Activated naive CD4-positive, alpha-beta T cell treated with anti-CD3 and anti-CD28 coated beads, Interleukin-2, amount 50 U/mL, for 72 hours (primary cell): ENCODE data around the gene GCGR. TPM values are rescaled to one million over a fixed set of nuclear protein-coding genes. Genes with fewer than 3 reads are reported as not detected.
"Not testable (repeated sequence)": the region's sequence is repeated elsewhere in the genome, so short reads cannot be mapped to it uniquely, and the experiment has no call there.

ENCODE experiments used
- ATAC-seq, 2 donors: fragments of 150-1000 bp; cut with Tn5 transposase; 2 replicates each; pipeline ENCODE4 v1.10.0; 2021; ENCODE audit warnings: mild to moderate bottlenecking in 2 of 2, moderate library complexity in 2 of 2
- DNase-seq, 2 donors: peaks; one replicate each; pipeline ENCODE4 v3.0.0; 2021 to 2022; ENCODE audit warnings: low spot score in 2 of 2
- H3K27ac Mint-ChIP-seq, 2 donors: one replicate each; pipeline ENCODE4 v1.8.0; 2022; ENCODE audit warnings: mild to moderate bottlenecking in 2 of 2, mixed read lengths in 2 of 2
- H3K36me3 Mint-ChIP-seq, 2 donors: one replicate each; pipeline ENCODE4 v1.8.0; 2022; ENCODE audit warnings: mixed read lengths in 2 of 2
- H3K9me3 Mint-ChIP-seq, 2 donors: one replicate each; pipeline ENCODE4 v1.8.0; 2022; ENCODE audit warnings: mixed read lengths in 2 of 2
- total RNA-seq, 2 donors: library from RNA; stranded (reverse); gene quantifications; one replicate each; pipeline ENCODE4 v1.2.3, GENCODE V29; 2022

The GCGR gene
- total RNA-seq, 2 donors from 2014 or later, result not detected

- DNase-seq (no peak), ATAC-seq (no peak)
- H3K36me3 Mint-ChIP-seq, result peaks cover 0 to 6% of the 10 kb centered on the region in 2 donors
- H3K9me3 Mint-ChIP-seq, result no peaks in the 10 kb centered on the region
- no peak overlapping the region for H3K27ac Mint-ChIP-seq
Observed at GRCh38 chr17:81839301-81839700, 35.4 kb downstream of the GCGR start.

DNA sequence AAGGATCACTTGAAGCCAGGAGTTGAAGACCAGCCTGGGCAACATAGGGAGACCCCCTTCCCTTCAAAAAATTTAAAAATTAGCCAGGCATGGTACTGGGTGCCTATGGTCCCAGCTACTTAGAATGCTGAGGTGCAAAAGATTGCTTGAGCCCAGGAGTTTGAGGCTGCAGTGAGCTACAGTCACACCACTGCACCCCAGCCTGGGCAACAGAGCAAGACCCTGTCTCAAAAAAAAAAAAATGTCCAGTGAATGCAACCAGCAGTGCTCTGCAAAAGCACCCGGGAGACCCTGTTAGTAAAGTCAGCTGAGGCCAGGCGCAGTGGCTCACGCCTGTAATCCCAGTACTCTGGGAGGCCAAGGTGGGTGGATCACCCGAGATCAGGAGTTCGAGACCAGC lies 36.1 kb downstream of the GCGR start:
- H3K27ac Mint-ChIP-seq, H3K9me3 Mint-ChIP-seq, DNase-seq, ATAC-seq, H3K36me3 Mint-ChIP-seq: not testable (repeated sequence)

DNA sequence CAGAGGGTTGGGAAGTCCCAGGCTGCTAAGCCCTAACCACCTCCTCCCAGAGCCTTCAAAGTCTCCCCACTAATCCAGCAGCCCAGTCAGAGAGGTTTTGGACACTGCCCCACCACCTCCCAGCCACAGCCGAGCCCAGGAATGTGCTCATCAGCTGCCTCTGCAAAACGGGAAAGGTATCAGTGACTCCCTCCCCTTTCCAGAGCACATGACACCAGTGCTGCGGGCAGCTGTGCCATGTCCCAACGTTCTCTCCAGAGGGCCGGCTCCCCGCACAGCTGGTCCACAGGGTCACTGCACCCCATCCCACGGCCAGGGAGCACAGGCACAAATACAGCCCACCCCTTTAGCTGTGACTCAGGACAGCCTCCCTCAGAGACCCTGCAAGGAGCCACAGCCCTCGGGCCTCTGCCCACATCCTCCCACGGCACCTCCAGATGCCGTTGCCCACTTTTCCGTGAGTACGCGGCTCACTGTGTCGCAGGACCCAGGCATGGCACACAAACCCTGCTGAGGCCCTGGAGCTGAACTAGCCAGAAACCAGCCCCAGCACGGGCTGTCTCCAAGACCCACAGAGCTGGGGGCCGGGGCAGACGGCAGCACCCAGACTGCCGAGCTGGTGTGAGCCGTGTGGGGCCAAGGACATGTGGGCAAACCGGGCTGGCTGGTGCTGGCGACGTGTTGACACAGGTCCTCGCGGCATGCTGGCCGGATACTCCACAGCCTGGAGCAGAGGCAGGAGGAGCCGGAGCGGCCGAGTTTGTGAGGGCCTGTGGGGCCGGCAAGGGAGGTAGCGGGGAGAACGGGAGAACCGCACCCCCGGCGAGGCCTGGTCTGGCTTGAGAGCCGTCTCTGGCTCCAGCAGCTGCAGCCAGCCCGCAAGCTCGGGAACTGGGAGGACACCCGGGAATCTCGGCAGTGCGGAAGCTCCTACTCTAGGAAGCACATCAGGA lies 37.2 kb downstream of the GCGR start:
- peak; percentile 8 to 9 for ATAC-seq
- no peaks in the 10 kb centered on the region for H3K9me3 Mint-ChIP-seq
- peaks cover 6 to 11% of the 10 kb centered on the region in 2 donors for H3K36me3 Mint-ChIP-seq

GRCh38 chr17:81841866-81842265 lies 37.9 kb downstream of the GCGR start:
- Mint-ChIP-seq H3K36me3 (peaks cover 6 to 11% of the 10 kb centered on the region in 2 donors), H3K9me3 (no peaks in the 10 kb centered on the region), H3K27ac (no peak overlapping the region)
- ATAC-seq, result no peak
- DNase-seq, result no peak

More for the DNA sequence above, 37.2 kb downstream of the GCGR start:
- no peak for DNase-seq
- no peak overlapping the region for H3K27ac Mint-ChIP-seq

DNA sequence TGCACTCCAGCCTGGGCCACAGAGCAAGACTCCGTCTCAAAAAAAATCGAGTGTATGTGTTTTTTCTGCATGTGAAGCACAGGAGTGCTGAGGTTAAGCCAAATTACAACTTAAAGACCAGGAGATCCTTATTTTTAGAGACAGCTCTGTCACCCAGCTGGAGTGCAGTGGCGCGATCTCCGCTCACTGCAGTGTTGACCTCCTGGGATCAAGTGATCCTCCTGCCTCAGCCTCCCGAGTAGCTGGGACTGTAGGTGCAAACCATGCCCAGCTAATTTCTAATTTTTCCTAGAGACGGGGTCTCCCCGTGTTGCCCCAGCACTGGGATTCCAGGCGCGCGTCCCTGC lies 38.4 kb downstream of the GCGR start:
- Mint-ChIP-seq H3K36me3 (peaks cover 6 to 11% of the 10 kb centered on the region in 2 donors), H3K27ac (no peak overlapping the region), H3K9me3 (no peaks in the 10 kb centered on the region)
- no peak for ATAC-seq
- no peak for DNase-seq

GRCh38 chr17:81842725-81843504 lies 39.0 kb downstream of the GCGR start:
- peak in 1 of 2 donors; percentile 13 for ATAC-seq
- Mint-ChIP-seq H3K27ac (no peak overlapping the region), H3K36me3 (peaks cover 6 to 11% of the 10 kb centered on the region in 2 donors), H3K9me3 (no peaks in the 10 kb centered on the region)
- DNase-seq, result no peak

- ATAC-seq (no peak), DNase-seq (no peak)
- no peaks in the 10 kb centered on the region for H3K9me3 Mint-ChIP-seq
- peaks cover 6 to 11% of the 10 kb centered on the region in 2 donors for H3K36me3 Mint-ChIP-seq
- H3K27ac Mint-ChIP-seq, result peak overlapping the region in 1 of 2 donors; percentile 84
Observed at GRCh38 chr17:81843713-81844326, 39.9 kb downstream of the GCGR start.

- Mint-ChIP-seq H3K9me3 (no peaks in the 10 kb centered on the region), H3K27ac (no peak overlapping the region), H3K36me3 (peaks cover 6 to 11% of the 10 kb centered on the region in 2 donors)
- DNase-seq (no peak), ATAC-seq (no peak)
Observed at GRCh38 chr17:81844327-81844851, 40.4 kb downstream of the GCGR start.

GRCh38 chr17:81844887-81845286 lies 40.9 kb downstream of the GCGR start:
- no peak for DNase-seq
- peaks cover 6 to 11% of the 10 kb centered on the region in 2 donors for H3K36me3 Mint-ChIP-seq
- no peak for ATAC-seq
- H3K9me3 Mint-ChIP-seq, result no peaks in the 10 kb centered on the region
- no peak overlapping the region for H3K27ac Mint-ChIP-seq

- no peak for DNase-seq
- H3K9me3 Mint-ChIP-seq, result no peaks in the 10 kb centered on the region
- peaks cover 6 to 11% of the 10 kb centered on the region in 2 donors for H3K36me3 Mint-ChIP-seq
- H3K27ac Mint-ChIP-seq, result no peak overlapping the region
- no peak for ATAC-seq
Observed at GRCh38 chr17:81845361-81845760, 41.4 kb downstream of the GCGR start.

GRCh38 chr17:81845881-81846742 lies 42.2 kb downstream of the GCGR start:
- Mint-ChIP-seq H3K36me3 (peaks cover 8 to 13% of the 10 kb centered on the region in 2 donors), H3K9me3 (no peaks in the 10 kb centered on the region), H3K27ac (no peak overlapping the region)
- no peak for DNase-seq
- no peak for ATAC-seq

DNA sequence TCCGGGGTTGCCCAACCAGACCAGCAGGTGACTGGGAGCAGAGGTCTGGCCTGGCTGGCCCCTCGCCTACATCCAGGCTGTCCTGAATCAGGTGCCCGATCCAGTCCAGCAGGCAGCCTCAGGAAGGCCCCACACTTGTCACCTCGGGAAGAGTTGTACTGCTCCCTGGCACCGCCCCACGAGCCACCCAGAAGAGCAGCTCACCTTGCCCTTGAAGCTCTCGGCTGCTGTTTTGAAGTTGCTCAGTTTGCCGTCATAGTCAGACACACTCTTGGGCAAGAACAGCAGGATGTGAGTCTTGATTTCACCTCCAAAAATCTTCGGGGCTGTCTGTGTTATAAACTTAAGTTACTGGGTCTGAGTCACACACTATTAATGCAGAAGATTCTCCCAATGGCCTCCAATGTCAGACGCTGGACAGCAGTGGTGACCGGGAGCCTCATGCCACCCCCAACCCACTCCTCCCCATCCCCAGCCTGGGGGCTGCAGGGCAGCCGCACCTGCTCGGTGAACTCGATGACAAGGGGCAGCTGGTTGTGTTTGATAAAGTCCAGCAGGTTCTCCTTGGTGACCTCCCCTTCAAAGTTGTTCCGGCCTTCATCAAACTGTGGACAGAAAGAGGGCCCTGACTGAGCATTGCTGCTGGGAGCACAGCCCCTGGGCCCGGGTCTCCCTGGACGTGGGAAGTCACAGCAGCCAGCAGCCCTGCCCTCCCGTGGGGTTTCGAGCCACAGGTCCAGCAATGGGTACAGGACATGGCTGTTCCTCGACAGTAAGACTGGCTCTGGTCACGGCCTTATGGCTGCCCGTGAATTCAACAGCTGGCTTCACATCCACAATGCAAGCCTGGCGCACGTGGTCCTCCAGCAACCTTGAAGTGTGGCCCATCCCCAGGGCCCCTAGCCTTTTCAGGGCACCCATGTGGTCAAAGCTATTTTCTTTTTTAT lies 43.1 kb downstream of the GCGR start:
- Mint-ChIP-seq H3K36me3 (peaks cover 18 to 22% of the 10 kb centered on the region in 2 donors), H3K9me3 (no peaks in the 10 kb centered on the region), H3K27ac (no peak overlapping the region)
- DNase-seq, result no peak
- ATAC-seq, result peak in 1 of 2 donors; percentile 6

GRCh38 chr17:81849457-81849856 lies 45.5 kb downstream of the GCGR start:
- Mint-ChIP-seq H3K27ac (no peak overlapping the region), H3K36me3 (peaks cover 13 to 27% of the 10 kb centered on the region in 2 donors), H3K9me3 (no peaks in the 10 kb centered on the region)
- DNase-seq (no peak), ATAC-seq (no peak)

- no peak overlapping the region for H3K27ac Mint-ChIP-seq
- peaks cover 13 to 26% of the 10 kb centered on the region in 2 donors for H3K36me3 Mint-ChIP-seq
- DNase-seq (no peak), ATAC-seq (no peak)
- H3K9me3 Mint-ChIP-seq, result no peaks in the 10 kb centered on the region
Observed at GRCh38 chr17:81851423-81851822, 47.5 kb downstream of the GCGR start.

- Mint-ChIP-seq H3K36me3 (peaks cover 13 to 26% of the 10 kb centered on the region in 2 donors), H3K27ac (no peak overlapping the region), H3K9me3 (no peaks in the 10 kb centered on the region)
- DNase-seq (no peak), ATAC-seq (peak in 1 of 2 donors; percentile 15)
Observed at GRCh38 chr17:81852237-81852636, 48.3 kb downstream of the GCGR start.
